Measurements from ENCODE around the gene ABLIM2.

GRCh38 chr4:7968262-7968896, 190.2 kb downstream of the ABLIM2 start:
- TF ChIP-seq, protein P1, sequence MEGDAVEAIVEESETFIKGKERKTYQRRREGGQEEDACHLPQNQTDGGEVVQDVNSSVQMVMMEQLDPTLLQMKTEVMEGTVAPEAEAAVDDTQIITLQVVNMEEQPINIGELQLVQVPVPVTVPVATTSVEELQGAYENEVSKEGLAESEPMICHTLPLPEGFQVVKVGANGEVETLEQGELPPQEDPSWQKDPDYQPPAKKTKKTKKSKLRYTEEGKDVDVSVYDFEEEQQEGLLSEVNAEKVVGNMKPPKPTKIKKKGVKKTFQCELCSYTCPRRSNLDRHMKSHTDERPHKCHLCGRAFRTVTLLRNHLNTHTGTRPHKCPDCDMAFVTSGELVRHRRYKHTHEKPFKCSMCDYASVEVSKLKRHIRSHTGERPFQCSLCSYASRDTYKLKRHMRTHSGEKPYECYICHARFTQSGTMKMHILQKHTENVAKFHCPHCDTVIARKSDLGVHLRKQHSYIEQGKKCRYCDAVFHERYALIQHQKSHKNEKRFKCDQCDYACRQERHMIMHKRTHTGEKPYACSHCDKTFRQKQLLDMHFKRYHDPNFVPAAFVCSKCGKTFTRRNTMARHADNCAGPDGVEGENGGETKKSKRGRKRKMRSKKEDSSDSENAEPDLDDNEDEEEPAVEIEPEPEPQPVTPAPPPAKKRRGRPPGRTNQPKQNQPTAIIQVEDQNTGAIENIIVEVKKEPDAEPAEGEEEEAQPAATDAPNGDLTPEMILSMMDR (IDR thresholded peaks at IDR 0.05) = no peak
- no peak for TF ChIP-seq POLR2A (IDR thresholded peaks at IDR 0.05)
